ENCODE results near the gene FLNA. TPM values are rescaled to one million over a fixed set of nuclear protein-coding genes. Genes with fewer than 3 reads are reported as not detected.

The FLNA gene
- total and polyA plus RNA-seq, 2 of the 13 experiments (the other 11 are each of a cell fraction or from before 2014, with no cell fraction given): 83.4 to 174 TPM

DNA sequence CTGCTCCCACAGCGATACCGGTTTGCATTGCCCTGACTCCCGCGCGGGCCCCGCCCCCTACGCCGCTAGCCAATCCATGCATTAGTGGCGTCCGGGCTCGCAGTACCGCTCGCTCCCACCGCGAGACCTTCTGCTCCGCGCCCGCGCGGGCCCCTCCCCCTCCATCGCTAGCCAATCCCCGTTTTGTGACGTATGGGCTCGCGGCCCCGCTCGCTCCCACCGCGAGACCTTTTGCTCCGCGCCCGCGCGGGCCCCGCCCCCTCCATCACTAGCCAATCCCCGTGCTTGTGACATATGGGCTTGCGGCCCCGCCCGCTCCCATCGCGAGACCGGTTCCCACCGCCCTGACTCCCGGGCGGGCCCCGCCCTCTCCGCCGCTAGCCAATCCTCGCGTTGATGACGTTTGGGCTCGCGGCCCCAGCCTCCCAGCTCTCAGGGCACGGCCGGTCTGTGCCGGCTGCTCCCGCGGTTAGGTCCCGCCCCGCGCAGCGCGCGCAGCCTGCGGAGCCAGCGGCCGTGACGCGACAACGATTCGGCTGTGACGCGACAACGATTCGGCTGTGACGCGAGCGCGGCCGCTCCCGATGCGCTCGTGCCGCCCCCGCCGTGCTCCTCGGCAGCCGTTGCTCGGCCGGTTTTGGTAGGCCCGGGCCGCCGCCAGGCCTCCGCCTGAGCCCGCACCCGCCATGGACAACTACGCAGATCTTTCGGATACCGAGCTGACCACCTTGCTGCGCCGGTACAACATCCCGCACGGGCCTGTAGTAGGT is 4.5 kb upstream of the FLNA start, which contains the start of gene EMD (continued):
- TF ChIP-seq, protein P1, sequence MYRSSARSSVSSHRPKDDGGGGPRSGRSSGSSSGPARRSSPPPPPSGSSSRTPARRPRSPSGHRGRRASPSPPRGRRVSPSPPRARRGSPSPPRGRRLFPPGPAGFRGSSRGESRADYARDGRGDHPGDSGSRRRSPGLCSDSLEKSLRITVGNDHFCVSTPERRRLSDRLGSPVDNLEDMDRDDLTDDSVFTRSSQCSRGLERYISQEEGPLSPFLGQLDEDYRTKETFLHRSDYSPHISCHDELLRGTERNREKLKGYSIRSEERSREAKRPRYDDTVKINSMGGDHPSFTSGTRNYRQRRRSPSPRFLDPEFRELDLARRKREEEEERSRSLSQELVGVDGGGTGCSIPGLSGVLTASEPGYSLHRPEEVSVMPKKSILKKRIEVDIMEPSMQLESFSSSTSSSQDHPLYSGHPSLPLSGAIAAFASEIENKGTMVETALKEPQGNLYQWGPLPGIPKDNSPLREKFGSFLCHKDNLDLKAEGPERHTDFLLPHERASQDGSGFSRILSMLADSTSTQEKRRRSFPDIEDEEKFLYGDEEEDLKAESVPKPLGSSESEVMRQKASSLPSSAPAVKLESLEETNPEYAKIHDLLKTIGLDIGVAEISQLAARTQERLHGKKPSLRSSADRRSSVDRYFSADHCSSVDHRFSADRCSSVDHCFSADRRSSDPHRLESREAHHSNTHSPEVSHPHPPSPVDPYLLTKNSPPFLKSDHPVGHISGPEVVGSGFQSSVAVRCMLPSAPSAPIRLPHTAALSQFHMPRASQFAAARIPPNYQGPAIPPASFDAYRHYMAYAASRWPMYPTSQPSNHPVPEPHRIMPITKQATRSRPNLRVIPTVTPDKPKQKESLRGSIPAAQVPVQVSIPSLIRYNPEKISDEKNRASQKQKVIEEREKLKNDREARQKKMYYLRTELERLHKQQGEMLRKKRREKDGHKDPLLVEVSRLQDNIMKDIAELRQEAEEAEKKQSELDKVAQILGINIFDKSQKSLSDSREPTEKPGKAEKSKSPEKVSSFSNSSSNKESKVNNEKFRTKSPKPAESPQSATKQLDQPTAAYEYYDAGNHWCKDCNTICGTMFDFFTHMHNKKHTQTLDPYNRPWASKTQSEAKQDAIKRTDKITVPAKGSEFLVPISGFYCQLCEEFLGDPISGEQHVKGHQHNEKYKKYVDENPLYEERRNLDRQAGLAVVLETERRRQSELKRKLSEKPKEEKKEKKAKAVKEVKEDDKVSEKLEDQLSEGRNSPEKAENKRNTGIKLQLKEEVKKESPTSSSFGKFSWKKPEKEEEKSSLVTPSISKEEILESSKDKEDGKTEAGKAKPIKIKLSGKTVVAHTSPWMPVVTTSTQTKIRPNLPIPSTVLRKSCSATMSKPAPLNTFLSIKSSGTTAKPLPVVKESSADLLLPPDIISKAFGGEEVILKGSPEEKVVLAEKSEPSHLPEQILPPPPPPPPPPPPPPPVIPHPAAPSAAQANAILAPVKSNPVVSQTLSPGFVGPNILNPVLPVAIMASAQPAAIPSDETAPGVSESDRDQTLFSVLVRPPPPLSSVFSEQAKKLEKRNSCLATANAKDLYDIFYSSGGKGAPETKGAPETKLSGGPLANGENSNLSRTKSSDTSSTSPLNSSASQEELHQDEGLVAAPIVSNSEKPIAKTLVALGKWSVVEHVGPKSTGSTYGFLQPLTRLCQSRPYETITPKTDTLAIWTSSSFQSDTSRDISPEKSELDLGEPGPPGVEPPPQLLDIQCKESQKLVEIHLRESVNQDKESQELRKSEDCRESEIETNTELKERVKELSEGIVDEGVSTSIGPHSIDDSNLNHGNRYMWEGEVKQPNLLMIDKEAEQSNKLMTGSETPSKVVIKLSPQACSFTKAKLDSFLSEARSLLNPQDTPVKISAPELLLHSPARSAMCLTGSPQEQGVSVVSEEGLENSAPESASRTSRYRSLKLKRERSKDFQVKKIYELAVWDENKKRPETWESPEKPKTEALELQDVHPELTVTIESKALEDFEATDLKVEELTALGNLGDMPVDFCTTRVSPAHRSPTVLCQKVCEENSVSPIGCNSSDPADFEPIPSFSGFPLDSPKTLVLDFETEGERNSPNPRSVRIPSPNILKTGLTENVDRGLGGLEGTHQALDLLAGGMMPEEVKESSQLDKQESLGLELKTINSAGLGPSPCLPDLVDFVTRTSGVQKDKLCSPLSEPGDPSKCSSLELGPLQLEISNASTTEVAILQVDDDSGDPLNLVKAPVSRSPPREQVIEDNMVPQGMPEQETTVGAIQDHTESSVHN (CRISPR knock-in tag; IDR thresholded peaks at IDR 0.05): no peak
- TF ChIP-seq PHF5A (CRISPR knock-in tag; IDR thresholded peaks at IDR 0.05; ENCODE audit: low read depth, unreplicated experiment) (no peak), KLF16 (CRISPR knock-in tag; IDR thresholded peaks at IDR 0.05) (no peak), ZNF230 (CRISPR knock-in tag; IDR thresholded peaks at IDR 0.05) (no peak), ZMAT3 (CRISPR knock-in tag; conservative IDR thresholded peaks at IDR 0.05) (no peak), SIX1 (CRISPR knock-in tag; IDR thresholded peaks at IDR 0.05; ENCODE audit: borderline replicate concordance) (no peak), FOXP1 (IDR thresholded peaks at IDR 0.05) (no peak), FOXP1 (CRISPR knock-in tag; IDR thresholded peaks at IDR 0.05) (no peak), NPAS2 (CRISPR knock-in tag; IDR thresholded peaks at IDR 0.05; ENCODE audit: borderline replicate concordance) (no peak), NFE2 (CRISPR knock-in tag; IDR thresholded peaks at IDR 0.05) (no peak), MIER3 (CRISPR knock-in tag; IDR thresholded peaks at IDR 0.05; ENCODE audit: borderline replicate concordance) (no peak)
- TF ChIP-seq, protein P2, sequence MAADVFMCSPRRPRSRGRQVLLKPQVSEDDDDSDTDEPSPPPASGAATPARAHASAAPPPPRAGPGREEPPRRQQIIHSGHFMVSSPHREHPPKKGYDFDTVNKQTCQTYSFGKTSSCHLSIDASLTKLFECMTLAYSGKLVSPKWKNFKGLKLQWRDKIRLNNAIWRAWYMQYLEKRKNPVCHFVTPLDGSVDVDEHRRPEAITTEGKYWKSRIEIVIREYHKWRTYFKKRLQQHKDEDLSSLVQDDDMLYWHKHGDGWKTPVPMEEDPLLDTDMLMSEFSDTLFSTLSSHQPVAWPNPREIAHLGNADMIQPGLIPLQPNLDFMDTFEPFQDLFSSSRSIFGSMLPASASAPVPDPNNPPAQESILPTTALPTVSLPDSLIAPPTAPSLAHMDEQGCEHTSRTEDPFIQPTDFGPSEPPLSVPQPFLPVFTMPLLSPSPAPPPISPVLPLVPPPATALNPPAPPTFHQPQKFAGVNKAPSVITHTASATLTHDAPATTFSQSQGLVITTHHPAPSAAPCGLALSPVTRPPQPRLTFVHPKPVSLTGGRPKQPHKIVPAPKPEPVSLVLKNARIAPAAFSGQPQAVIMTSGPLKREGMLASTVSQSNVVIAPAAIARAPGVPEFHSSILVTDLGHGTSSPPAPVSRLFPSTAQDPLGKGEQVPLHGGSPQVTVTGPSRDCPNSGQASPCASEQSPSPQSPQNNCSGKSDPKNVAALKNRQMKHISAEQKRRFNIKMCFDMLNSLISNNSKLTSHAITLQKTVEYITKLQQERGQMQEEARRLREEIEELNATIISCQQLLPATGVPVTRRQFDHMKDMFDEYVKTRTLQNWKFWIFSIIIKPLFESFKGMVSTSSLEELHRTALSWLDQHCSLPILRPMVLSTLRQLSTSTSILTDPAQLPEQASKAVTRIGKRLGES (CRISPR knock-in tag; IDR thresholded peaks at IDR 0.05; ENCODE audit: borderline replicate concordance): no peak
- TF ChIP-seq, protein P3, sequence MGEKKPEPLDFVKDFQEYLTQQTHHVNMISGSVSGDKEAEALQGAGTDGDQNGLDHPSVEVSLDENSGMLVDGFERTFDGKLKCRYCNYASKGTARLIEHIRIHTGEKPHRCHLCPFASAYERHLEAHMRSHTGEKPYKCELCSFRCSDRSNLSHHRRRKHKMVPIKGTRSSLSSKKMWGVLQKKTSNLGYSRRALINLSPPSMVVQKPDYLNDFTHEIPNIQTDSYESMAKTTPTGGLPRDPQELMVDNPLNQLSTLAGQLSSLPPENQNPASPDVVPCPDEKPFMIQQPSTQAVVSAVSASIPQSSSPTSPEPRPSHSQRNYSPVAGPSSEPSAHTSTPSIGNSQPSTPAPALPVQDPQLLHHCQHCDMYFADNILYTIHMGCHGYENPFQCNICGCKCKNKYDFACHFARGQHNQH (CRISPR knock-in tag; IDR thresholded peaks at IDR 0.05): no peak
- TF ChIP-seq, protein P4, sequence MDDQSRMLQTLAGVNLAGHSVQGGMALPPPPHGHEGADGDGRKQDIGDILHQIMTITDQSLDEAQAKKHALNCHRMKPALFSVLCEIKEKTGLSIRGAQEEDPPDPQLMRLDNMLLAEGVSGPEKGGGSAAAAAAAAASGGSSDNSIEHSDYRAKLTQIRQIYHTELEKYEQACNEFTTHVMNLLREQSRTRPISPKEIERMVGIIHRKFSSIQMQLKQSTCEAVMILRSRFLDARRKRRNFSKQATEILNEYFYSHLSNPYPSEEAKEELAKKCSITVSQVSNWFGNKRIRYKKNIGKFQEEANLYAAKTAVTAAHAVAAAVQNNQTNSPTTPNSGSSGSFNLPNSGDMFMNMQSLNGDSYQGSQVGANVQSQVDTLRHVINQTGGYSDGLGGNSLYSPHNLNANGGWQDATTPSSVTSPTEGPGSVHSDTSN (CRISPR knock-in tag; IDR thresholded peaks at IDR 0.05; ENCODE audit: borderline replicate concordance): no peak

Data from HepG2 (cell line).